GM21526 (cell line): Measurements from ENCODE around the gene COX7A1.
"Not testable (repeated sequence)": the region's sequence is repeated elsewhere in the genome, so short reads cannot be mapped to it uniquely, and the experiment has no call there.

Experiments
- ATAC-seq: cut with Tn5 transposase; IDR thresholded peaks from one replicate; pipeline ENCODE4 v1.9.1; 2021; ENCODE audit warnings: moderate library complexity; ENCODE audit not compliant: unreplicated experiment, low FRiP score

COX7A1 gene

DNA sequence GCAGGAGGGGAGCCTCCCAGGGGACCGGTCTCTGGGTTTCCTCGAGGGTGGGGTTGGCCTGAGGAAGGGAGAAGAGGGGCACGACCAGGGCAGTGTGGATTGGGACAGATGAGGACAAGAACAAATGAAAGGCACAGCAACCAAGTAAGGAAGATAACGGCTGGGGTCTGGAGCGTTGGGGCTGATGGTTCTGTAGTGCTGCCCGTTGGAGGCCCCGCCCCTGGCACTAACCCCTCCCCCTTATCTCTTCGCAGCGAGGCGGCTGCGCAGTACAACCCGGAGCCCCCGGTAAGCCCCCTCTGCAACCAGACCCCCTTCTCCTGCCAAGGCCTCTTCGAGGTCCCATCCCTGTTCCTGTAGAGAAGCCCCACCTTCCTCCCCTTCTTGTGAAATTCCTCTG lies 10.2 kb downstream of the COX7A1 start:
- ATAC-seq: no peak

DNA sequence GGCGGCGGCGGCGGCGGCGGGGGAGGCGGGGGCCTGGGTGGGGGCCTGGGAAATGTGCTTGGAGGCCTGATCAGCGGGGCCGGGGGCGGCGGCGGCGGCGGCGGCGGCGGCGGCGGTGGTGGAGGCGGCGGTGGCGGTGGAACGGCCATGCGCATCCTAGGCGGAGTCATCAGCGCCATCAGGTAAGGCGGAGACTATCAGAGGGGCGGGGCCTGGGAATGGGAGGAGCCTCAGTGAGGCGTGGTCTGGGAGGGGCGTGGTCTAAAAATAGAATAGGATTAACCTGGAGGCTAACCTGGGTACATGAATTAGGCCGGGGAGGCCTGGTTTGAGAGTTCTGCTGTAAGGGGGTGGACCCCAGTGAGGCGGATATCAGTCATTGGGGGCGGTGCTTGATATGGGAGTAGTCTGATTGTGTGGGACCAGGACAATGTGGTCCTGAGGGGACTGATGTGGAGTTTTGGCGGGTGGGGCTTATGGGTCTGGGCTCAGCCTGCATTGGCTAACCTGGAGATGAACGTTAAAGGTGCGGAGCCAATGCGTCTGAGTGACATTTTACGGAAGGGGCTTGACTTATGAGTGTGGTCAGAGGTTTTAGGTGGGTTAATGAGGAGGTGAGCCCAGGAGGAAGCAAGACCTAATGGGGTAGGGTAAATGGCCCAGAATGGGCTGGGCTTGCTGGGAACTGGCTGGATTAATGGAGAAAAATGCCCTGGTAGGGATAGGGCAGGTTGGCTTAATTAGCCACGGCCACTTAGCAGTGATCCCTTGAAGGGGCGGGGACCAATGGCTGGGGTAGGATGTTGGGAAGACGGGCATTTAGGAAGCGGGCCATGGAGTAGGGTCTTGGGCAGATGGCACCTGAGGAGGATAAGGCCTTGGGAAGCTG lies 11.0 kb downstream of the COX7A1 start:
- no peak for ATAC-seq

DNA sequence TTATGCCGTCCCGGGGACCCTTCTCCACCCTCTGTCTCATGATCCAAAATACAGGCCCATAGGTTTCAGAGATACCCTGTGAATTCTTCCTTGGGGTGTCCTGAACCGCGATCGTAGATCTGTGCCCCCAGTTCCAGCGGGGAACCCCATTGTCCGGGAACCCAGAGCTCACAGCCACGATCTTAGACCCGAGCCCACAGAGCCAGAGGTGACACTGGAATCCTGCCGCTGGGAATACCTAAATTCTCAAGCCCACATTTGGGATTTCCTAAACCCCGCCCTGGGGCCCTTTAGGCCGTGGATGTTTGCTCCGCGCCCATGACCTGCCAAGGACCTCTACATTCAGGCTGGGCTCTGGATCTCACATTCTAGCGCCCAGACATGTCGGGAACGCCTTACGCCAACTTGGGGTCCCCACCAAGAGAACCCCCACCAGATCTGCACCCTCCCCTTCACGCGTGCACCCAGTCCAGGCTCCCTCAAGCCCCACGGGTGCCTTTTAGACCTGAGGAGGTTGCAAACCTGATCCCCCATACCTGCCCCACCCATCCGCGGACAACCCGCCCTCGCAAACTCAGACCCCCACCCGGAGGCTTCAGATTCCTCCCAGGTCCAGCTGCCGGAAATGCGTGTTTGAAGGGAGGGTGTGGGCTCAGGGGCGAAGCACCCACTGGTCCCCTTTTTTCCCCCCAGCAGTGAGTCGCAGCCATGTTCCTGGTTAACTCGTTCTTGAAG lies 11.8 kb downstream of the COX7A1 start:
- peak; percentile 11 for ATAC-seq

DNA sequence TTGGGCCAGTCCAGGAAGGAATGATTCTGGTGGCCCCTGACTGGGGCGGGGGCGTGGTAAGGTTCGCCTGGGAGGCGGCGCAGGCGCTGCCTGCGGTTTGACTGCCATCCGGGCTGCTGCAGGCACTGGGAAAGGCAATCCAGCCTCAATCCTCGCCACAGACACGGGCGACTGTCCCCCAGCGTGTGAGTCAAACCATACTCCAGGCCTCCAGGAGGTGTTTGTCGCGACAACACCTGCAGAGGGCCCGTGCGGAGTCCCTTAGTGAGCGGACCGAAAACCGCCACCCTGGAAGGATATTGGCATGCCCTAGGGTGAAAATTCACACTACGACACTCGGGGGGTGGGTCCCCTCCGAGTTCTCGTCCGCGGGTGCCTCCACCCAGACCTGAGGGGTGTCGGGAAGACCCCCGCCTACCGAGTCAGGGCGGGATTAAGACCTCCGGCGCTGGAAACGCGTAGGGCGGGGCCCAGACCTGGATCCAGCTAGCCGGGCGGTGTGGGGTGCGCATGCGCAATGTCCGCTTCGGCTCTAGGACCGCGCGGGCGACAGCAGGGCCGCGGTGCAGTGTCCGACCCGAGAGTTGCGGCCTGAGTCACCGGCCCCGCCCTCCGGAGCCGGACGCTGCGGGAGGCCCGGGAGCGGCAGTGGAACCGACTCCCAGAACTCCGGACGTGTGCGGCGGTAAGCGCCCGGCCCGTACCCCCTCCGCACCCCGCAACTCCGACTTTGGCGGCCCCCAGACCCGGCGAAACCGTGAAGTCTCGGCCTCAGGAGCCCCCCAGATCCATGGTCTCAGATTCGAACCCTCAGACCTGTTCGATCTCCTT lies 12.6 kb downstream of the COX7A1 start, which contains the start of gene CAPNS1:
TSS of gene CAPNS1 (plus strand) at position 594 of the 831 bp plus-strand sequence. CDS start 946 bp downstream, outside the sequence.
- ATAC-seq: peak; percentile 78

DNA sequence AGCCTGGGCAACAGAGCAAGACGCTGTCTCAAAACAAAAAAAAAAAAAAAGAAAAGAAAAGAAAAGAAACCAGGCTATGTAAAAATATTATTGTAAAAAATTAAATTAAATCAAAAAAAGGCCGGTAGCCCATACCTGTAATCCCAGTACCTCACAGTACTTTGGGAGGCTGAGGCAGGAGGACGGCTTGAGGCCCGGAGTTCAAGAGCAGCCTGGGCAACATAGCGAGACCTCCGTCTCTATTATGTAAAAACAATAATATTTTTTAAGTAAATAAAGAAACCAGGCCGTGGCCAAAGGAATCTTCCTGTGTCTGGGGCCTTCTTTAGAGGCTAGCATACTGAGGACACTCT lies 13.2 kb downstream of the COX7A1 start:
- ATAC-seq: no peak

DNA sequence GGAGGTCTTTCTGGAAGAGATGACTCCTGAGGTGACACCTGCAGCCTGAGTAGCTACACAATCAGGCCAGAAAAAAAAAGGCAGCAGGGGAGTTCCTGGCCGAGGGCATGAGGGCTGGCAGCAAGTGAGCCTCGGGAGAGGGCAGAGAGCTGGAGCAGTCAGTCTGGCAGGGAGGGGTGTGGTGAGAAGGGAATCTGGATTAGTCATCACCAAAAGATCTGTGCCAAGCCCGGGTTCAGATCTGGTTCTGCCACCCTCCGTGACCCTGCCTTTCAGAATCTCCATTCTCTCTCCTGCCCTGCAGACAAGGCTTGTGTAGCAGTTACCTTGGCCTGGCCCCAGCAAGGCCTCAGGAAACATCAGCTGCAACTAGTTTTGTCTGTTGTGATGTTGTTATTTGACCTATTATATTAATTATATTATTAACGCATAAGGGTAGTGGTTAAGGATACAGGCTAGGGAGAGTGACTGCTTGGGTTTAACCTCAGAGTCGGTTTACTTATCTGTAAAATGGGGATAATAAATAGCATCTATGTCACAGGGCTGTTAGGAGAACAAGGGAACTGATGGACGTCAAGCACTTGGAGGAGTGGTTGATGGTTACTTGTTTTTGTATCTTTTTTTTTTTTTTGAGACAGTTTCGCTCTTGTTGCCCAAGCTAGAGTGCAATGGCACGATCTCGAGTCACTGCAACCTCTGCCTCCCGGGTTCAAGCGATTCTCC lies 15.1 kb downstream of the COX7A1 start:
- ATAC-seq: no peak

DNA sequence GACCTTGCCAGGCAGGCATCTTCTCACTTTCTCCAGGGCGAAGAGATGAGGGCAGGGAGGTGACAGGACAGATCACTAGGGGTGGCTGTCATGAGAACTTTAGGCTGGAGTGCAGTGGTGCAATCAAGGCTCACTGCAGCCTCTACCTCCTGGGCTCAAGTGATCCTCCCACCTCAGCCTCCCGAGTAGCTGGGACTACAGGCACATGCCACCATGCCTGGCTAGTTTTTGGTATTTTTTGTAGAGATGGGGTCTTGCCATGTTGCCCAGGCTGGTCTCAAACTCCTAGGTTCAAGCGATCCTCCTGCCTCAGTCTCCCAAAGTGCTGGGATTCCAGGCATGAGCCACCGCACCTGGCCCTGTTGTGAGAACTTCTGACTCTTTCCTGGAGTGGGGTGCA lies 17.4 kb downstream of the COX7A1 start:
- ATAC-seq: not testable (repeated sequence)

DNA sequence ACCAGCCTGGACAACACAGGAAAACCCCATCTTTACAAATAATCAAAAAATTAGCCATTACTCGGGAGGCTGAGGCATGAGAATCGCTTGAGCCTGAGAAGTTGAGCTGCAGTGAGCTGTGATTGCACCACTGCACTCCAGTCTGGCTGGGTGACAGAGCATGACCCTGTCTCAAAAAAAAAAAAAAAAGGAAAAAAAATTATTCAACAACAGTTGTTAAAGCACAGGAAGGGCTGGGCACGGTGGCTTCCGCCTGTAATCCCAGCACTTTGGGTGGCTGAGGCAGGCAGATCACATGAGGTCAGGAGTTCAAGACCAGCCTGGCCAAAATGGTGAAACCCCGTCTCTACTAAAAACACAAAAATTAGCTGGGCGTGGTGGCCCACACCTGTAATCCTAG lies 21.0 kb downstream of the COX7A1 start:
- not testable (repeated sequence) for ATAC-seq

DNA sequence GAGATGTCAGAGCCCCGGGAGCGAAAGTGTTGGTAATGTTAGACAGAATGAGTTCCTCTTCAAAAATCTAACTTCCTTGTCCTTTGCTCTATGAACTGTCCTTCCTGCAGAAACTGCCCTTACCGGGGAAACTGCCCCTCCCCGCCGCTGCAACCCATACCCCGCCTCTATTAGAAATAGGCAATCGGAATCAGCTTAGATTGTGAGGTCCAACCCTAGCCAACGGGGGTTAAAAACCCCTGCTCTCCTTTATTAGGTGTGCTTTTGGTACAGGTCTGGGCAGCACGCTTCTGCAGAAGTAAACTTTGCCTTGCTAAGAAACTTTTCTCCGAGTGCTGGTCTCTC lies 23.9 kb downstream of the COX7A1 start:
- ATAC-seq: peak; percentile 6

DNA sequence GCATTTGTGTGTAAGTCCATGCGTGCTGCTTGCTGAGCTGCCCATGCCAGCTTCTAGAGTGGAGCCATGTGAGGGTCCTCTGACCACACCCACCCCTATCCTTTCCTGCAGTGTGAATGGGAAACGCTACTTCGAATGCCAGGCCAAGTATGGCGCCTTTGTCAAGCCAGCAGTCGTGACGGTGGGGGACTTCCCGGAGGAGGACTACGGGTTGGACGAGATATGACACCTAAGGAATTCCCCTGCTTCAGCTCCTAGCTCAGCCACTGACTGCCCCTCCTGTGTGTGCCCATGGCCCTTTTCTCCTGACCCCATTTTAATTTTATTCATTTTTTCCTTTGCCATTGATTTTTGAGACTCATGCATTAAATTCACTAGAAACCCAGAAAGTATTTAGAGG lies 26.7 kb downstream of the COX7A1 start:
- no peak for ATAC-seq

DNA sequence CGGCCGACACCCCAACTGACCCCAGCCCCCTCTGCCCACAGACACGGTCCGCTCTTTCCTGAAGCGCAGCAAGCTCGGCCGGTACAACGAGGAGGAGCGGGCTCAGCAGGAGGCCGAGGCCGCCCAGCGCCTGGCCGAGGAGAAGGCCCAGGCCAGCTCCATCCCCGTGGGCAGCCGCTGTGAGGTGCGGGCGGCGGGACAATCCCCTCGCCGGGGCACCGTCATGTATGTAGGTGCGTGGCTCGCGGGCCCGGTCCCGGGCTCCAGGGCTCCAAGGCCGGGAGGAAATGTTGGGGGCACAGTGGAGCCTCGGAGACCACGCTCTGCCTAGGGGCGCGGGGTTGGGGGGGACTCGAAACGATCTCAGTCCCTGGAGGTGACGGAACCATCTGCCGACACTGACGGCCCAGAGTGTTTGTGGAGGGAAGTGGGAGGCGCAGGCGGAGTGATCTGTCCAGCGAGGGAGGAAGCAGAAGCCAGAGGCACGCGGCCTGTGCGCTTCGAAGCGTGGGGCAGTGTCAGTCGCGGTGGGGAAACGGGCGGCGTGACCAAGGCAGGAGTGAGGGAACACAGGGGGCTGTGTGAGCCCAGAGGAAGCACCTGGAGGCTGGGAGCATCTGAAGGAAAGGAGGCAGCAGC lies 30.6 kb downstream of the COX7A1 start:
- ATAC-seq: no peak

DNA sequence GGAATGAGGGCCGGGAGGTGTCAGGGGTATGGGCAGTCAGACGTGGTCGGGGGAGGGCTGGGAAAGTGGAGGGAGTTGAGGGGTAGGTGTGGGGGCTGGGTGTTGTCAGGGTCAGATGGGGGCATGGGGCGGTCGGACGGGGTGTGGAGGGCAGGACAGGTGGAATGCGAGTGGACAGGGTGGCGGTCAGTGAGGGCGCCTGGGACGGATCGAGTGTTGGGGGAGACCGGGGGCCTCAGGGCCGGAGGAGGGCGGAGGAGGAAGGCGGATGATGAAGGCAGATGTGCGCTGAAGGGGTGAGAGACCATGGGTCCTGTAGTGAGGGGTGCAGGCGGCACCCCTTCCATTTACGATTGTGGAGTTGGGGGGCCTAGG lies 31.3 kb downstream of the COX7A1 start:
- ATAC-seq: no peak

DNA sequence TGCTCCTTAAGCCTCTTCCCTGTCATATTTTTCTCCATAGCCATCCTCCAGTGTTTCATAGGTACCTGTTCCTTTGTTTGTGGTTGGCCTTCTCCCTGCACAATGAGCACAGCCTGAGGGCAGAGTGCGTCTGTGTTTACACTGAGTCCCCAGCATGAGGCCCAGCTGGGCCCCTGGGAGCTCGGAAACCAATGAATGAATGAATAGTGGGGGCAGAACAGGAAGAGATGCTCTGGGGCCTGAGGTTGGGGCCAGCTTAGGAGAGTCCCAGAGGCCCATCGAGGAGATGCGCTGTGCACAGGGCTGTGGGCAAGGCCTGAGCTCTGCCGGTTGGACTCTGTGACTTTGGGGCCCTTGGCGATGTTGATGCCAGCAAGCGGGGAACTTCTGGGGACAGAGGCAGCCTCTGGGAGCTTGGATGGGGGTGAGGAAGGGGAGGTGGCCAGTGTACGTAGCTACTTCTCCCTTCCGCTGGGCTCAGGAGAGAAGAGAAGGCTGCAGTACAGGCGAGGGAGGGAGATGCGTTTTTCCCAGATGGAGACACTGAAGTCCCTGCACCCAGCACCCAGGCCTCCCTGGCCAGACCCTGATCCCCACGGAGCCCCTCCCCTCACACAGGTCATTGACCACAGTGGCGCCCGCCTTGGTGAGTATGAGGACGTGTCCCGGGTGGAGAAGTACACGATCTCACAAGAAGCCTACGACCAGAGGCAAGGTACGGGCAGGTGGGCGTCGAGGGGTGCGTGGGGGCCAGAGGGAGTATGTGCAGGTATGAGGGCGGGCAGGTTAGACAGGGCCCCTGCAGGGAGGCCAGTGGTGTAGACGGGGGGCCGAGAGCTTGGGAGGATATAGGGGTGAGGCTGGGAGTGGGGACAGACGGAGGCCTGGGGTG lies 31.9 kb downstream of the COX7A1 start:
- no peak for ATAC-seq

DNA sequence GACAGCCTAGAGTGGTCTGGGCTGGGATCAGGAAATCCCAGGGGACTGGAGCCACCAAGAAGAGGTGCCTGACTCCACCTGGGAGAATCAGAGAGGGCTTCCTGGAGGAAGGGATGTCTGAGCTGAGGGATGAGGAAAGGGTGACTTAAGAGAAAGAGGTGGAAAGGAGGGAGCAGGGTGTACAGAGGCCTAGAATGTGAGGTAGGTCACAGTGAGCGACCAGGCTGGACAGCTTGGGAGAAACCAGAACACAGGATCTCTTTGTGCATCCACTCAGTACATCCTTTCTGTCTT lies 36.0 kb downstream of the COX7A1 start:
- no peak for ATAC-seq

DNA sequence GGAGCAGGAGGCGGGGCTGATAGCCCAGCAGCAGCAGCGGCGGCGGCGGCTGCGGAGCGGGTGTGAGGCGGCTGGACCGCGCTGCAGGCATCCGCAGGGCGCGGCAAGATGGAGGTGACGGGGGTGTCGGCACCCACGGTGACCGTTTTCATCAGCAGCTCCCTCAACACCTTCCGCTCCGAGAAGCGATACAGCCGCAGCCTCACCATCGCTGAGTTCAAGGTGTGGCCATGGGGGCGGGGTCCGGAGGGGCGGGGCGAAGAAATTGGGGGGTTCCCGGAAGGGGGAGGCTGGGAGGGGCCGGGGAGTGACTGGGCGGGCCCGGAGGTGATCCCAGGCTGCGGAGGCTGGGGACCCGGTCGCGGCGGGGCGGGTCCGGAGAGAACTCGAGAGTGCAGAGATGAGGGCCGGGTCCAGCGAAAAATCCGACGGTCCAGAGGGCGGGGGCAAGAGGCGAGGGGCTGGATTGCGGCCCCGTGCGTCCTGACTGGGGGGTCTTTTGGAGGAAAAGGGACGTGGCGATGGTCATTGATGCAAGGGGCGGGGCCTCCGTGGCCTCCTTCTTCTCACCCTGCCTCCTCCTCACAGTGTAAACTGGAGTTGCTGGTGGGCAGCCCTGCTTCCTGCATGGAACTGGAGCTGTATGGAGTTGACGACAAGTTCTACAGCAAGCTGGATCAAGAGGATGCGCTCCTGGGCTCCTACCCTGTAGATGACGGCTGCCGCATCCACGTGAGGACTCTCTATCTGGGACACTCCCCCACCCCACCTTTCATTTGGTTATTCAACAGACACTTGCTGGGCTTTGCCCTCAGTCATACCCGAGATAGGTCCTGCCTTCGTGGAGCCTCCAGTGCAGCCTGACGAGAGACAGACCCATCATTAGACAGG lies 36.5 kb downstream of the COX7A1 start, which contains the start of gene TBCB:
TSS of gene TBCB (plus strand) at position 16 of the 891 bp plus-strand sequence. CDS start at position 109, 93 bp downstream.
- peak; percentile 27 for ATAC-seq

DNA sequence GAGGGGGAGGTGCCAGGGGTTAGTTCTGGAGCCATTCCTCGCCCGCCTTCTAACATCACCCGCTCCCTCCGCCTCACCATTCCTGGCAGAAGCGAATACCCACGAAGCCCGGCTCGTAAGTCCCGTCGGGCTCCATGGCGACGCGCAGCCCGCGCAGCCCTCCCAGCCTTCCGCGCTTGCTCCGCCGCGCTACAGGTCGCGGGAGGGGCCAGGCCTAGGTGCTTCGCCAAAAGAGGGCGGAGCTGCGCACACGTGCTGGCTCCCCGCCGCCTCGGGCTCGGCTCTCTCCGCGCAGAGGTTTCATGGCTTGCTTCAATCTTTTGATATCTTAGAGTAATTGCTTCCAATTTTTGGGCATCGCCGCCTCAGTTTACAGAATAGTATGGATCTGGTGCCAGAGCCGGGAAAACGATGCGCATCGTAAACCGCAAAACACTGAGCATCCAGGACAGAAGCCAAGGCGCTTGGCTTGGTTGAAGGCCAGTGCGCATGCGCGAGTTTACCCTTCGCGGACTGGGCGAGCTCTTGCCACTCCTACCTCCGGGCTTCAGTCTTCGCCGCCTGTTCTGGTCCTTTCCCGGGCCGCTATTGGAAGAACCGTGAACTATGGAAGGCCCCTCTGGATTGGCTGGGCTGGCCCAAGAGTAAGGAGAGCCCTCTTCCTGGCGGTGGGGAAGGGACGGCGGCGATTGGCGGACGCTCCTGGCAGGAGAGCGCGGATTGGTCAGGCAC lies 37.4 kb downstream of the COX7A1 start, which contains the start of gene POLR2I:
TSS of gene POLR2I (minus strand) at position 155 of the 732 bp plus-strand sequence. CDS start at position 136, 19 bp downstream.
- ATAC-seq: peak; percentile 71
